Activated T-helper 17 cell treated with anti-CD3 and anti-CD28 coated beads, Interleukin-2, amount 50 U/mL, for 72 hours (primary cell): ENCODE results near the gene HPSE2. TPM values are rescaled to one million over a fixed set of nuclear protein-coding genes. Genes with fewer than 3 reads are reported as not detected.
"Not testable (repeated sequence)": the region's sequence is repeated elsewhere in the genome, so short reads cannot be mapped to it uniquely, and the experiment has no call there.

ENCODE experiments used
- ATAC-seq: fragments of 150-1000 bp; cut with Tn5 transposase; replicated peaks from 2 replicates; pipeline ENCODE4 v1.10.0; 2021; ENCODE audit warnings: mild to moderate bottlenecking, moderate library complexity
- H3K27ac Mint-ChIP-seq: one replicate; pipeline ENCODE4 v1.8.0; 2022; ENCODE audit warnings: mixed read lengths
- H3K27me3 Mint-ChIP-seq: one replicate; pipeline ENCODE4 v1.8.0; 2022; ENCODE audit warnings: mixed read lengths
- H3K36me3 Mint-ChIP-seq: one replicate; pipeline ENCODE4 v1.8.0; 2022; ENCODE audit warnings: low read depth, mild to moderate bottlenecking, mixed read lengths
- H3K4me1 Mint-ChIP-seq: one replicate; pipeline ENCODE4 v1.8.0; 2022; ENCODE audit warnings: mixed read lengths
- H3K4me3 Mint-ChIP-seq: one replicate; pipeline ENCODE4 v1.8.0; 2022; ENCODE audit warnings: mild to moderate bottlenecking, mixed read lengths
- H3K9me3 Mint-ChIP-seq: one replicate; pipeline ENCODE4 v1.8.0; 2022; ENCODE audit warnings: mixed read lengths
- total RNA-seq, 2 donors: library from RNA; stranded (reverse); gene quantifications; one replicate each; pipeline ENCODE4 v1.2.3, GENCODE V29; 2022

Gene HPSE2
- not detected for total RNA-seq

GRCh38 chr10:99235658-99236626 is at the start of gene HPSE2:
TSS of gene HPSE2 (minus strand) at chr10:99235852.
- Mint-ChIP-seq H3K4me3 (peak within 1 kb of the TSS; percentile 72), H3K36me3 (no peaks in the 10 kb centered on the region), H3K4me1 (peaks cover 3% of the 10 kb centered on the region), H3K9me3 (no peaks in the 10 kb centered on the region), H3K27me3 (peaks cover 69% of the 10 kb centered on the region), H3K27ac (no peak within 1 kb of the TSS)
- no peak for ATAC-seq

GRCh38 chr10:99280472-99280871 is 44.8 kb upstream of the HPSE2 start:
- Mint-ChIP-seq H3K27ac (no peak overlapping the region), H3K4me1 (no peaks in the 10 kb centered on the region), H3K9me3 (peaks cover 4% of the 10 kb centered on the region), H3K27me3 (peaks cover 18% of the 10 kb centered on the region), H3K36me3 (no peaks in the 10 kb centered on the region), H3K4me3 (no peak overlapping the region)
- peak; percentile 52 for ATAC-seq

GRCh38 chr10:99279626-99280111 is 44.0 kb upstream of the HPSE2 start:
- H3K27ac Mint-ChIP-seq = no peak overlapping the region
- ATAC-seq = no peak
- no peaks in the 10 kb centered on the region for H3K4me1 Mint-ChIP-seq
- no peak overlapping the region for H3K4me3 Mint-ChIP-seq
- peaks cover 4% of the 10 kb centered on the region for H3K9me3 Mint-ChIP-seq
- H3K27me3 Mint-ChIP-seq = peaks cover 22% of the 10 kb centered on the region
- no peaks in the 10 kb centered on the region for H3K36me3 Mint-ChIP-seq

GRCh38 chr10:99276848-99277486 is 41.3 kb upstream of the HPSE2 start:
- no peak for ATAC-seq
- Mint-ChIP-seq H3K27ac (no peak overlapping the region), H3K27me3 (peaks cover 20% of the 10 kb centered on the region), H3K4me3 (no peak overlapping the region), H3K9me3 (no peaks in the 10 kb centered on the region), H3K4me1 (no peaks in the 10 kb centered on the region), H3K36me3 (no peaks in the 10 kb centered on the region)

GRCh38 chr10:99266383-99266782 is 30.7 kb upstream of the HPSE2 start:
- Mint-ChIP-seq H3K9me3 (no peaks in the 10 kb centered on the region), H3K27me3 (peaks cover 20% of the 10 kb centered on the region), H3K4me3 (no peak overlapping the region), H3K4me1 (no peaks in the 10 kb centered on the region), H3K27ac (no peak overlapping the region), H3K36me3 (no peaks in the 10 kb centered on the region)
- no peak for ATAC-seq

- peaks cover 24% of the 10 kb centered on the region for H3K27me3 Mint-ChIP-seq
- no peak overlapping the region for H3K27ac Mint-ChIP-seq
- no peaks in the 10 kb centered on the region for H3K4me1 Mint-ChIP-seq
- H3K4me3 Mint-ChIP-seq = no peak overlapping the region
- no peaks in the 10 kb centered on the region for H3K36me3 Mint-ChIP-seq
- no peak for ATAC-seq
- H3K9me3 Mint-ChIP-seq = no peaks in the 10 kb centered on the region
Observed at GRCh38 chr10:99248824-99249223, 13.2 kb upstream of the HPSE2 start.

- H3K4me3 Mint-ChIP-seq, ATAC-seq: not testable (repeated sequence)
Observed at GRCh38 chr10:99247893-99248292, 12.2 kb upstream of the HPSE2 start.

GRCh38 chr10:99236627-99237309 is 1.1 kb upstream of the HPSE2 start:
- H3K36me3 Mint-ChIP-seq = no peaks in the 10 kb centered on the region
- peaks cover 3% of the 10 kb centered on the region for H3K4me1 Mint-ChIP-seq
- no peak for ATAC-seq
- no peaks in the 10 kb centered on the region for H3K9me3 Mint-ChIP-seq
- no peak overlapping the region for H3K4me3 Mint-ChIP-seq
- H3K27me3 Mint-ChIP-seq = peaks cover 62% of the 10 kb centered on the region
- H3K27ac Mint-ChIP-seq = no peak overlapping the region

More at GRCh38 chr10:99247893-99248292, 12.2 kb upstream of the HPSE2 start:
- H3K4me1 Mint-ChIP-seq, H3K36me3 Mint-ChIP-seq, H3K9me3 Mint-ChIP-seq, H3K27ac Mint-ChIP-seq: not testable (repeated sequence)
- H3K27me3 Mint-ChIP-seq = peaks cover 24% of the 10 kb centered on the region

GRCh38 chr10:99234791-99235657 is 628 bp downstream of the HPSE2 start:
- Mint-ChIP-seq H3K36me3 (no peaks in the 10 kb centered on the region), H3K9me3 (no peaks in the 10 kb centered on the region), H3K27me3 (peaks cover 68% of the 10 kb centered on the region), H3K27ac (no peak overlapping the region), H3K4me3 (peak overlapping the region; percentile 72), H3K4me1 (peaks cover 3% of the 10 kb centered on the region)
- ATAC-seq = no peak

GRCh38 chr10:99234041-99234790 is 1.4 kb downstream of the HPSE2 start:
- Mint-ChIP-seq H3K36me3 (no peaks in the 10 kb centered on the region), H3K4me3 (peak overlapping the region; percentile 72), H3K4me1 (peaks cover 3% of the 10 kb centered on the region), H3K27me3 (peaks cover 76% of the 10 kb centered on the region), H3K27ac (no peak overlapping the region), H3K9me3 (no peaks in the 10 kb centered on the region)
- peak; percentile 89 for ATAC-seq

- no peaks in the 10 kb centered on the region for H3K9me3 Mint-ChIP-seq
- no peak for ATAC-seq
- peak overlapping the region; percentile 72 for H3K4me3 Mint-ChIP-seq
- no peaks in the 10 kb centered on the region for H3K36me3 Mint-ChIP-seq
- H3K27ac Mint-ChIP-seq = no peak overlapping the region
- H3K4me1 Mint-ChIP-seq = peaks cover 3% of the 10 kb centered on the region
- H3K27me3 Mint-ChIP-seq = peaks cover 78% of the 10 kb centered on the region
Observed at GRCh38 chr10:99233689-99234037, 2.0 kb downstream of the HPSE2 start.

- H3K27ac Mint-ChIP-seq = no peak overlapping the region
- no peaks in the 10 kb centered on the region for H3K9me3 Mint-ChIP-seq
- ATAC-seq = no peak
- no peaks in the 10 kb centered on the region for H3K36me3 Mint-ChIP-seq
- H3K4me3 Mint-ChIP-seq = peak overlapping the region; percentile 72
- H3K4me1 Mint-ChIP-seq = peaks cover 3% of the 10 kb centered on the region
- peaks cover 79% of the 10 kb centered on the region for H3K27me3 Mint-ChIP-seq
Observed at GRCh38 chr10:99233000-99233688, 2.5 kb downstream of the HPSE2 start.
